ENCODE data around the gene FSTL1. TPM values are rescaled to one million over a fixed set of nuclear protein-coding genes. Genes with fewer than 3 reads are reported as not detected.

Gene FSTL1
- polyA plus RNA-seq, 1 of the 3 experiments (the other 2 are of a cell fraction) = 329 TPM

- H2AFZ ChIP-seq (ENCODE audit: low read depth) = no peak overlapping the region
- WGBS (ENCODE audit: low lambda C conversion rate) = 60% methylated on average over 6 of the region's 6 CpGs
- TF ChIP-seq POLR2AphosphoS5 (IDR thresholded peaks at IDR 0.05; ENCODE audit: low read depth, low read length) (0 out of 2 replicates have a peak, but pooled peaks have one; percentile 13), ELF1 (IDR thresholded peaks at IDR 0.05) (no peak), MAX (IDR thresholded peaks at IDR 0.05; ENCODE audit: low read depth) (no peak), CTCF (IDR thresholded peaks at IDR 0.05) (peak; percentile 32)
- peaks cover 11 to 49% of the 10 kb centered on the region in 2 experiments for H3K36me3 ChIP-seq (replicated peaks in 1 of 2; ENCODE audit: control insufficient read depth in 1 of 2, insufficient read depth in 2 of 2, low read length in 1 of 2)
- H3K4me3 ChIP-seq (ENCODE audit: low read depth in 2 of 2, low read length in 1 of 2) = no peak overlapping the region
- no peaks in the 10 kb centered on the region for H3K27me3 ChIP-seq (ENCODE audit: insufficient read depth)
- peaks cover 9% of the 10 kb centered on the region for H4K20me1 ChIP-seq (ENCODE audit: insufficient read depth)
- ChIA-PET POLR2A (no interaction called here), CTCF (interaction anchor here (0.8 to 12.9 kb wide), 7 partner anchors 8 to 529 kb away, joined by 3 to 269 read pairs (median 8); no protein-coding TSS in a partner anchor)
- peak overlapping the region; percentile 58 to 96; a peak in 3 of 4 replicates for H3K27ac ChIP-seq (ENCODE audit: low read depth in 2 of 2, low read length in 1 of 2)
- peak overlapping the region; percentile 17; the same call in 1 of the 2 replicates for H3K9ac ChIP-seq
- no peaks in the 10 kb centered on the region for H3K9me2 ChIP-seq
- peaks cover 41% of the 10 kb centered on the region for H3F3A ChIP-seq (replicated peaks; ENCODE audit: insufficient read depth)
- peaks cover 93% of the 10 kb centered on the region for H3K79me2 ChIP-seq (ENCODE audit: insufficient read depth)
- peak overlapping the region; percentile 5; the same call in 1 of the 2 replicates for H3K4me2 ChIP-seq
- peaks cover 40 to 49% of the 10 kb centered on the region in 2 experiments for H3K4me1 ChIP-seq (ENCODE audit: control insufficient read depth in 1 of 2, insufficient read depth in 2 of 2, low read depth in 1 of 2, low read length in 1 of 2)
- no peaks in the 10 kb centered on the region for H3K9me3 ChIP-seq
- DNase-seq = no peak
Observed at GRCh38 chr3:120420928-120421551, 29.8 kb downstream of the FSTL1 start.

GRCh38 chr3:120420360-120420759 lies 30.4 kb downstream of the FSTL1 start:
- Histone ChIP-seq H3F3A (replicated peaks; ENCODE audit: insufficient read depth) (peaks cover 34% of the 10 kb centered on the region), H3K27ac (ENCODE audit: low read depth in 2 of 2, low read length in 1 of 2) (peak overlapping the region; percentile 47 to 96; a peak in 3 of 4 replicates), H4K20me1 (ENCODE audit: insufficient read depth) (peaks cover 10% of the 10 kb centered on the region), H3K4me2 (0 out of 2 replicates have a peak overlapping the region, but pooled peaks have one; percentile 5), H3K4me3 (ENCODE audit: low read depth in 2 of 2, low read length in 1 of 2) (no peak overlapping the region), H3K36me3 (replicated peaks in 1 of 2; ENCODE audit: control insufficient read depth in 1 of 2, insufficient read depth in 2 of 2, low read length in 1 of 2) (peaks cover 15 to 55% of the 10 kb centered on the region in 2 experiments), H3K4me1 (ENCODE audit: control insufficient read depth in 1 of 2, insufficient read depth in 2 of 2, low read depth in 1 of 2, low read length in 1 of 2) (peaks cover 36 to 44% of the 10 kb centered on the region in 2 experiments), H3K27me3 (ENCODE audit: insufficient read depth) (no peaks in the 10 kb centered on the region), H2AFZ (ENCODE audit: low read depth) (no peak overlapping the region), H3K9ac (0 out of 2 replicates have a peak overlapping the region, but pooled peaks have one; percentile 17), H3K9me3 (no peaks in the 10 kb centered on the region), H3K79me2 (ENCODE audit: insufficient read depth) (peaks cover 97% of the 10 kb centered on the region), H3K9me2 (no peaks in the 10 kb centered on the region)
- POLR2A ChIA-PET = interaction anchor here (0.8 kb wide), 1 partner anchor 139 kb away, joined by 3 read pairs; no protein-coding TSS in a partner anchor
- 87% methylated on average over 3 of the region's 3 CpGs for WGBS (ENCODE audit: low lambda C conversion rate)
- no peak for DNase-seq
- CTCF ChIA-PET = interaction anchor here (0.8 to 12.9 kb wide), 9 partner anchors 10 to 528 kb away, joined by 3 to 269 read pairs (median 5); no protein-coding TSS in a partner anchor
- TF ChIP-seq REST (IDR thresholded peaks at IDR 0.05; ENCODE audit: low read depth, low read length) (no peak), TEAD4 (IDR thresholded peaks at IDR 0.05; ENCODE audit: borderline replicate concordance, insufficient read depth) (no peak), EZH2phosphoT487 (IDR thresholded peaks at IDR 0.05; ENCODE audit: borderline replicate concordance, low read depth) (no peak), ELF1 (IDR thresholded peaks at IDR 0.05) (no peak), FOXM1 (IDR thresholded peaks at IDR 0.05; ENCODE audit: low read depth) (no peak), SIN3A (IDR thresholded peaks at IDR 0.05; ENCODE audit: borderline replicate concordance, low read depth, low read length) (no peak), USF1 (IDR thresholded peaks at IDR 0.05; ENCODE audit: borderline replicate concordance, low read depth) (no peak), GABPA (IDR thresholded peaks at IDR 0.05; ENCODE audit: low read depth) (no peak), ZBTB33 (IDR thresholded peaks at IDR 0.05; ENCODE audit: borderline replicate concordance, low read depth) (no peak), POLR2AphosphoS5 (IDR thresholded peaks at IDR 0.05; ENCODE audit: low read depth, low read length) (no peak), RAD21 (IDR thresholded peaks at IDR 0.05; ENCODE audit: low read length) (no peak), GATA2 (CRISPR knock-in tag; IDR thresholded peaks at IDR 0.05) (no peak), FOXJ3 (CRISPR knock-in tag; IDR thresholded peaks at IDR 0.05) (no peak), FOSL2 (IDR thresholded peaks at IDR 0.05; ENCODE audit: borderline replicate concordance, low read depth) (no peak), CHD2 (IDR thresholded peaks at IDR 0.05; ENCODE audit: low read length, partially characterized antibody) (no peak)

Measured in SK-N-SH (cell line).